Vagina (tissue), 2 donors: ENCODE data around the gene PDE7B. TPM values are rescaled to one million over a fixed set of nuclear protein-coding genes. Genes with fewer than 3 reads are reported as not detected.
"Not testable (repeated sequence)": the region's sequence is repeated elsewhere in the genome, so short reads cannot be mapped to it uniquely, and the experiment has no call there.

Experiments
- DNase-seq, 2 donors: peaks; one replicate each; pipeline ENCODE4 v3.0.0-alpha.2; 2017; ENCODE audit errors: extremely low spot score in 2 of 2
- H3K27ac ChIP-seq: fragments of 200-600 bp; sonication (generic); one replicate; pipeline ENCODE4 v1.5.1; 2019
- H3K27me3 ChIP-seq: fragments of 200-600 bp; sonication (generic); one replicate; pipeline ENCODE4 v1.5.1; 2019
- H3K36me3 ChIP-seq, 2 donors: fragments of 200-600 bp; sonication (generic); one replicate each; pipeline ENCODE4 v1.5.1; 2017 to 2019
- H3K4me1 ChIP-seq: fragments of 200-600 bp; sonication (generic); one replicate; pipeline ENCODE4 v1.5.1; 2019
- H3K4me3 ChIP-seq, 2 donors: fragments of 200-600 bp; sonication (generic); 1 replicate in 1 of 2; 2 replicates in 1 of 2; pipeline ENCODE4 v1.5.1; 2016 to 2019
- H3K9me3 ChIP-seq: fragments of 200-600 bp; sonication (generic); one replicate; pipeline ENCODE4 v1.5.1; 2019
- CTCF ChIP-seq, 3 experiments: fragments of 450-650 bp in 2 of 3; fragments of 200-600 bp in 1 of 3; sonication (generic) in 1 of 3; IDR thresholded peaks; one replicate each; pipeline ENCODE4 v1.5.1; 2017 to 2019; ENCODE audit warnings: antibody characterized with exemption in 3 of 3, mild to moderate bottlenecking in 2 of 3, moderate library complexity in 2 of 3
- POLR2A ChIP-seq, 2 donors: fragments of 450-650 bp; IDR thresholded peaks; one replicate each; pipeline ENCODE4 v1.6.1; 2017; ENCODE audit warnings: antibody characterized with exemption in 2 of 2, mild to moderate bottlenecking in 2 of 2, moderate library complexity in 2 of 2
- POLR2AphosphoS5 ChIP-seq, 2 donors: sonication (generic); formaldehyde crosslinking; IDR thresholded peaks; one replicate each; pipeline ENCODE4 v1.9.0; 2017; ENCODE audit warnings: antibody characterized with exemption in 2 of 2, mild to moderate bottlenecking in 2 of 2, low read depth in 1 of 2; ENCODE audit not compliant: insufficient read depth in 1 of 2
- intact Hi-C: fragments of 100-400 bp; cut with DNase I; formaldehyde crosslinking; loops from one replicate; pipeline ENCODE4 v1.15.1; 2023
- total RNA-seq: library from RNA; depleted of rRNA; stranded (reverse); fragments of >200 nt; gene quantifications from one replicate; pipeline ENCODE4 v1.2.3, GENCODE V29; 2016

The PDE7B gene
- total RNA-seq, 1 donor from 2014 or later, result 6.9 TPM

DNA sequence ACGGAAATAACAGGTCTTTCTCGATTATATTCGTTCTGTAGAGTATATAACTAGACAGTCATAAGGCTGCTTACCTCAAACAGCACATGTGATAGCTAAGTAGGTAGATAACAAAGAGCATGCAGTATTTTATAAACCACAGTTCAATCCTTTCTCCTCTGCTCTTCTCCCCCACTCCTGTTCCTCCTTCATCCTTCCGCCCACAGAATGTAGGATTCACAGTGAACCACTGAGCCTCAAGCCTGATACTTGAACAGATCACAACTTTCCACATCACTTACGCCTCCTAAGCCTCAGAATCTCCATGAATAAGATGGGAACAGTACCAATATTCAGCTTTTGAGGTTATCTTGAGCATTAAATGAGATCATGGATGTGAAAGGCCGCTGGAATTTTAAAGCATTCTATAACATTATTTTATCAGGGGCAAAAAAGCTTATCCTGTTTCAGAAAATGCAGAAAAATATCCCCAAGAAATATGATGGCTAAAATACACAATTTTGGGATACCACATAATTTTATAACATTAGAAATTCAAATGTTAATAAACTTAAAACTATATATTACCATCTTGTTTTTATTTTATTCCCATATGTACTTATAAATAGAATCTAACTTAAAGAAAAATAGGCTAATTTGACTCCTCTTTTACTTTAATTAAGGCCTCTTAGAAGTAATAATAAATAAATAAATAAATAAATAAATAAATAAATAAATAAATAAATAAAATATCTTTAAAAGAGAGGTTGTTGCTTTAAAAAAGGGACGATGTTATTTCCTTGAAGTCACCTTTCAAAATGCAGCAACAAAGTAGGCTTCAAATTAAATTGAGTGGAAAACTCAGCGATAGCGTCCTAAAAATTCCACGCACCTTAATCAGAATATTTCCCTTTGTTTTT, 365.3 kb downstream of the PDE7B start:
- H3K36me3 ChIP-seq, result no peaks in the 10 kb centered on the region
- H3K4me3 ChIP-seq, result no peak overlapping the region
- no peaks in the 10 kb centered on the region for H3K9me3 ChIP-seq
- intact Hi-C loops, result no loop called here
- TF ChIP-seq POLR2AphosphoS5 (IDR thresholded peaks at IDR 0.05; ENCODE audit: insufficient read depth in 1 of 2, low read depth in 1 of 2) (no peak), CTCF (IDR thresholded peaks at IDR 0.05) (no peak), POLR2A (IDR thresholded peaks at IDR 0.05) (no peak)
- no peak overlapping the region for H3K27ac ChIP-seq
- no peak for DNase-seq
- no peaks in the 10 kb centered on the region for H3K4me1 ChIP-seq
- H3K27me3 ChIP-seq, result no peaks in the 10 kb centered on the region

DNA sequence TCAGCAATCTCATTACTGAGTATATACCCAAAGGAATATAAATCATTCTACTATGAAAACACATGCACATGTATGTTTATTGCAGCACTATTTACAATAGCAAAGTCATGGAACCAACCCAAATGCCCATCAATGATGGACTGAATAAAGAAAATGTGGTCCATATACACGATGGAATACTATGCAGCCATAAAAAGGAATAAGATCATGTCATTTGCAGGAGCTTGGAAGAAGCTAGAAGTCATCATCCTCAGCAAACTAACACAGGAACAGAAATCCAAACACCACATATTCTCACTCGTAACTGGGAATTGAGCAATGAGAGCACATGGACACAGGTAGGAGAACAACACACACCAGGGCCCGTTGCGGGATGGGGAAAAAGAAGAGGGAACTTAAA, 373.5 kb downstream of the PDE7B start:
- DNase-seq, H3K36me3 ChIP-seq, H3K27me3 ChIP-seq, H3K9me3 ChIP-seq, H3K4me3 ChIP-seq, H3K27ac ChIP-seq, H3K4me1 ChIP-seq: not testable (repeated sequence)
- intact Hi-C loops, result loop anchor here (5.0 kb wide), 1 partner anchor 688 kb away; no protein-coding TSS in a partner anchor

GRCh38 chr6:136225496-136225895, 374.0 kb downstream of the PDE7B start:
- no peak overlapping the region for H3K27ac ChIP-seq
- no peaks in the 10 kb centered on the region for H3K4me1 ChIP-seq
- no peak for DNase-seq
- H3K27me3 ChIP-seq, result no peaks in the 10 kb centered on the region
- H3K4me3 ChIP-seq, result no peak overlapping the region
- no peak for TF ChIP-seq CTCF (IDR thresholded peaks at IDR 0.05)
- TF ChIP-seq POLR2AphosphoS5 (IDR thresholded peaks at IDR 0.05; ENCODE audit: insufficient read depth in 1 of 2, low read depth in 1 of 2), result no peak
- TF ChIP-seq POLR2A (IDR thresholded peaks at IDR 0.05), result no peak
- no peaks in the 10 kb centered on the region for H3K36me3 ChIP-seq
- no peaks in the 10 kb centered on the region for H3K9me3 ChIP-seq
- intact Hi-C loops, result loop anchor here (5.0 kb wide), 1 partner anchor 688 kb away; no protein-coding TSS in a partner anchor

DNA sequence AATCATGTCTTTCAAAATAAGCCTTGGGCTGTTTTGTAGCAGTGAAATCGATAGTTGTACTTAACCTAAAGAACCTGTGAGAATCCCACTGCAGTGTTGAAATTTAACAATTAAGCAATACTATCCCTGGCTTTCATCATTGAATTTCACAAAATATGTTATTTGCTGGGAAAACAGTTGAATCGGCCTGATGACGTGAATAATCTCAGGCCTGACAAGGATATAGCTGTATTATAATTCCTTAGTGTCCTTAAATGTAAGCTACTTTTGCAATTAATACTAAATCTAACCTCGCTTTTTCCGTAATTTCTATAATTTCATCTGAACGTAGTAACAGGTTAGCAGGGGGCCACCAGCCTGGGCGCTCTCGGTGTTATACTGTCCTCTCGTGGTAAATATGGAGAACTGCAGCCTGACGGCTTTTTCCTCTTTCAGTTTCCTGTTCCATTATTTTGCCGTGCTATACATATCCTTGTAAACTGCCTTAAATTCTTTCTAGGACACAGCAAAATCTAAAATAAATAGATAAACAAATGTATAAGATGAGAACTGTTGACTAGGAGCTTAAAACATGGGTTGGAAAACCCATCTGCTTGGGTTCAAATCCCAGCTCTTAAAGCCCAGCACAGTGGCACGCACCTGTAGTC, 374.6 kb downstream of the PDE7B start:
- no peaks in the 10 kb centered on the region for H3K36me3 ChIP-seq
- intact Hi-C loops, result loop anchor here (5.0 kb wide), 1 partner anchor 689 kb away; no protein-coding TSS in a partner anchor
- no peaks in the 10 kb centered on the region for H3K9me3 ChIP-seq
- H3K27me3 ChIP-seq, result no peaks in the 10 kb centered on the region
- DNase-seq, result no peak
- TF ChIP-seq POLR2A (IDR thresholded peaks at IDR 0.05) (no peak), CTCF (IDR thresholded peaks at IDR 0.05) (peak; percentile 94 to 99 (median 98)), POLR2AphosphoS5 (IDR thresholded peaks at IDR 0.05; ENCODE audit: insufficient read depth in 1 of 2, low read depth in 1 of 2) (peak in 1 of 2 donors; percentile 53)
- no peaks in the 10 kb centered on the region for H3K4me1 ChIP-seq
- no peak overlapping the region for H3K27ac ChIP-seq
- H3K4me3 ChIP-seq, result peak overlapping the region in 1 of 2 donors; percentile 4

GRCh38 chr6:136226674-136227377, 375.3 kb downstream of the PDE7B start:
- Histone ChIP-seq H3K4me1 (no peaks in the 10 kb centered on the region), H3K27ac (no peak overlapping the region), H3K9me3 (no peaks in the 10 kb centered on the region), H3K36me3 (no peaks in the 10 kb centered on the region), H3K27me3 (no peaks in the 10 kb centered on the region), H3K4me3 (peak overlapping the region in 1 of 2 donors; percentile 4)
- TF ChIP-seq CTCF (IDR thresholded peaks at IDR 0.05) (no peak), POLR2AphosphoS5 (IDR thresholded peaks at IDR 0.05; ENCODE audit: insufficient read depth in 1 of 2, low read depth in 1 of 2) (no peak), POLR2A (IDR thresholded peaks at IDR 0.05) (no peak)
- DNase-seq, result no peak
- intact Hi-C loops, result loop anchor here (5.0 kb wide), 1 partner anchor 690 kb away; no protein-coding TSS in a partner anchor
